NCI-H774 (cell line): Measurements from ENCODE around the gene ERP44.

Experiments used
- DNase-seq: peaks from one replicate; lab custom pipeline; 2025; lab: John Stamatoyannopoulos, UW

ERP44 gene

DNA sequence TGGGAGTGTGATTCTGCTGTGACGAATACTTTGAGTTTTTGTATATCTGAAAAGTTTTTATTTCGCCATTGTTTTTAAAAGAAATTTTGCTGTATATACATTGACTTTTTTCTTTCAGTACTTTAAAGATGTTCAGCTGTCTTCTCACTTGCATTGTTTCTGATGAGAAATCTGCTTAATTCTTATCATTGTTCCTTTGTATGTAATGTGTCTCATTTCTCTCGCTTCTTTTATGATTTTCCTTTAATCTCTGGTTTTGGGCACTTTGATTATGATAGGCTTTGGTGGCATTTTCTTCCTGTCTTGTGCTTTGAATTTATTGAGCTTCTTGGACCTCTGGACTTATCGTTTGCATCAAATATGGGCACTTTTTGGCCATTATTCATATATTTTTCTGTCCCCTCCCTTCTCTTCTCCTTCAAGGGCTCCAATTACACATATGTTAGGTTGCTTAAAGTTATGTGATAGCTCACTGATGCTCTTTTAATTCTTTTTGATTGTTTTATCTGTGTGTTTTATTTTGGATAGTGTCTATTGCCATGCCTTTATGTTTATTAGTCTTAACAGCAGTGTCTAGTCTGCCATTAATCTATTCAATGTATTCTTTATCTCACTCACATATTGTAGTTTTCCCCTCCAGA, 161.7 kb downstream of the ERP44 start:
- DNase-seq: no peak

DNA sequence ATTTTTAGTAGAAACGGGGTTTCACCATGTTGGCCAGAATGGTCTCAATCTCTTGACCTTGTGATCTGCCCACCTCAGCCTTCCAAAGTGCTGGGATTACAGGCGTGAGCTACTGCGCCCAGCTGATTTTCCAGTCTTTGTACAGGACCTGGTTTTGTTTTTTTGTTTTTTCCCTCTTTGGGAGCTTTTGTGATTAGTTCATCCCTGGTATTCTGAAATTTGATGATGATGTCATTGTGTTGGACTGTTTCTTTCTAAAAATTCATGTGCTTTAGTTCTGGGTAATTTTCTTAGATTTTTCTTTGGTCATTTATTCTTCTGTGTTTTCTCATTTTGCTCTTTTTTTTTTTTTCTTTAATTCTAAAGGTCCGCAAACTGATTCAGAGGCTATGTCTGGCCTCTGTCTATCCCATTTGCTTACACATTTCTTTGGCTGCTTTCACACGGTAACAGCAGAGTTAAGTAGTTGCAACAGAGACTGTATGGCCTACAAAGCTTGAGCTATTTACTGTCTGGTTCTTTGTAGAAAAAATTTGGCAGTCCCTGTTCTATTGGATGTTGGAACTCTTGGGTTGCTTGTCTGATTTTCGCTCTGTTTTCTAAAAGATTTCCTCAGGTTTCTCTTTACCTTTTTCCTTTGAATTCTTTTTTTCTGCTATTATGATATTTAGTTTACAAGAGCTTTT, 167.5 kb downstream of the ERP44 start:
- DNase-seq: no peak

DNA sequence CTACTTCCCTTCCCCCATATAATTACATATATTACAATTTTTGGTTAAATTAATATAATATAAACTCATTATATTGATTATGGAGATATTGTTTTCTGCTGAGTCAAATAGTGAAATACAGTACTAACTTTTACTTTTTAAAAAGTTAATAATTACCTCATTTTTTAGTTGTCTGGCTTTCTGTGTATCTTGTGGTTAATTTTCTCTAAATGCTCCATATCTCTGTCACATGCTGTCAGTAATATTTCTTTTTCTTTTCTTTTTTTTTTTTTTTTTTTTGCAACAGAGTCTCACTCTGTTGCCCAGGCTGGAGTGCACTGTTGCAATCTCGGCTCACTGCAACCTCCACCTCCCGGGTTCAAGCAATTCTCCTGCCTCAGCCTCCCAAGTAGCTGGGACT, 169.1 kb downstream of the ERP44 start:
- DNase-seq: no peak
